GM18502 (cell line): ENCODE data around the gene FCGR2B.
A peak's percentile ranks its signal among the peaks of the same experiment; 100 is the strongest.
"Not testable (repeated sequence)": the region's sequence is repeated elsewhere in the genome, so short reads cannot be mapped to it uniquely, and the experiment has no call there.

Experiments used
- ATAC-seq: cut with Tn5 transposase; IDR thresholded peaks from one replicate; pipeline ENCODE4 v1.9.1; 2021; ENCODE audit warnings: mild to moderate bottlenecking; ENCODE audit not compliant: unreplicated experiment, poor library complexity

FCGR2B gene

DNA sequence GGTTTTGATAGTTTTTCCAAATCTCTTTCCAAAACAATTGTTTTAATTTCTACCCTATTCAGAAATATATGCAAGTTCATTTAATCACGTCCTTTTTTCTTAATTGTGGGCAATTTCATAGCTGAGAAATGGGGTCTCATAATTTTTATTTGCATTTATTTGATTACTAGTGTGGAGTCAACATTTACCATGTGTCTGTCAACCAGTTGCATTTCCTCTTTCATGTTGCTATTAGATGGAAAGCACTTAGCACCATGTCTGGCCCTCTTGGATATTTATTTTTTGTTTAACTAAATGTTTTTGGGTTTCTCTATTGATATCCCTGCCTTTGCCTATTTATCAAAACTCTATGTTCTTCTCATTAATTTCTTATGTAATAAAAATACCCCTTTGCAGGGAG lies 18.1 kb upstream of the FCGR2B start:
- not testable (repeated sequence) for ATAC-seq

GRCh38 chr1:161647507-161648360 lies 15.2 kb upstream of the FCGR2B start:
- ATAC-seq = not testable (repeated sequence)

DNA sequence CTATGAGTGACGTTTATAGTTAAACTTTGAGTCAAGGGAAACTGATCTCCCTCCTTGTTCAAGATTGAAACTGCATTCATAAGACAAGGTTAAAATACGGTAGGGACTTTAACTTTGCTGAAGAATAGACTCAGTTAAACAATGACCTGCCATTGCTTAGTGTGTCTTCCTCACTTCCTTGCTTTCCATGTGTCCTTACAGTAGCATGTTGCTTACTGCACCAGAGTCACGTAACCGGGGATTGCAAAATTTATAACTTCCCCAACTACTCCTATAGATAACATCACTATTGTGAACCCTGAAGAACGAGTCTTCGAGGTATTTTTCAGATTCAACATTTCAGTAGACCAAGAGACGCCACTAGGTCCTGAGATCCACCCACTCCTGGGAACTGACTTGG lies 9.4 kb upstream of the FCGR2B start:
- ATAC-seq = not testable (repeated sequence)

GRCh38 chr1:161653971-161654370 lies 9.0 kb upstream of the FCGR2B start:
- ATAC-seq = not testable (repeated sequence)

GRCh38 chr1:161658524-161658923 lies 4.4 kb upstream of the FCGR2B start:
- ATAC-seq = not testable (repeated sequence)

GRCh38 chr1:161661660-161662311 lies 1.2 kb upstream of the FCGR2B start:
- ATAC-seq = peak; percentile 35

DNA sequence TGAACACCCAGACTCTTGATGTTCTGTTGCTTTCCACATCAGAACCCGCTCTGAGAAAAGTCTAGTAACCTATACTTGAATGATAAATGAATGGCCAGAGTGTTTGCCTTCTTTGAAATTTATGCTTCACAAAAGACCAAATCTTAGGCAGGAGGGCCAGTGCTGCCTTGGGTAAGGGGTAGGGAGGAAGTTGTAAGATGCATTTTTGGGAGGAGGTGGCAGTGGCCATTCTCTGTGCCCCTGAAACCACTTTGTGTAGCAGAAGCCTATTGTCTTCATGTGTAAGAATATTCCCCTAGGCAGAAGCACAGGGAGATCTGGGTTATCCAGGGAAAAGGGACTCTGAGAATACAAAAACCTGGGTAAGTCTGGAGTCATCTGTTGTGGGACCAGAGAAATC lies 626 bp downstream of the FCGR2B start:
- peak; percentile 6 for ATAC-seq

GRCh38 chr1:161664689-161665088 lies 1.7 kb downstream of the FCGR2B start:
- not testable (repeated sequence) for ATAC-seq

DNA sequence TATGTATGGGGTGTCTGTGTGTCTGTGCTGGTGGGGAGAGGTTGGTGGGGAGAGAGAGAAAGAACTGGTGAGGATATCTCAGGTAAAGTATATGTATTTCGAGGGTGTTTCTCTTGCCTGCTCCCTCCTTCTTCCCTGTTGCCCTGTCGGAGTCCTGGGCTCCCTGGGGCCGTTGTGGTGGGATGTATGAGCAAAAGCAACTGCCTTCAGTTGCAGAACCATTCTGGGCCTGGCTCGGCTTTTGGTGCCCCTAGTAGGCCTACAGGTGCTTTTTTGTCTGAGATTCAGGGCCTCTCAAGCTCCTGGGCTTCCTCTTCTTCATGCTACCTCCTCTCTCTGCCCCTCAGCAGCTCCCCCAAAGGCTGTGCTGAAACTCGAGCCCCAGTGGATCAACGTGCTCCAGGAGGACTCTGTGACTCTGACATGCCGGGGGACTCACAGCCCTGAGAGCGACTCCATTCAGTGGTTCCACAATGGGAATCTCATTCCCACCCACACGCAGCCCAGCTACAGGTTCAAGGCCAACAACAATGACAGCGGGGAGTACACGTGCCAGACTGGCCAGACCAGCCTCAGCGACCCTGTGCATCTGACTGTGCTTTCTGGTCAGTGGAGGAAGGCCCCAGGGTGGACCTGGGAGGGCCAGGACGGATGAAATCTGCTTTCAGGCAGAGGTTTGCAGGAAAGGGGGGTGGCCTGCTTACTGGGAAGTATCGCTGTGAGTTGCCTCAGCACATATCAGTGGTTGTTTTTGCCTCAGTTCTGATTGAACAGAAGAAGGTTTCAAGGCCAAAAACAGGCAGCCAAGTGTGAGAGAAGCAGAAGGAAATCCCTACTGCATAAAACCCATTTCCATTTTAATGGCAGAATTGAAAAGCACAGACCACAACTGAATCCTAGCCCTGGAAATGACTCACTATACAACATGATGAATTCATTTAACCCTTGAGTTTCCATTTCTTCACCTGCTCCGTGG lies 8.4 kb downstream of the FCGR2B start:
- ATAC-seq = not testable (repeated sequence)

GRCh38 chr1:161673437-161673836 lies 10.5 kb downstream of the FCGR2B start:
- not testable (repeated sequence) for ATAC-seq

- ATAC-seq = not testable (repeated sequence)
Observed at GRCh38 chr1:161674447-161674846, 11.5 kb downstream of the FCGR2B start.

DNA sequence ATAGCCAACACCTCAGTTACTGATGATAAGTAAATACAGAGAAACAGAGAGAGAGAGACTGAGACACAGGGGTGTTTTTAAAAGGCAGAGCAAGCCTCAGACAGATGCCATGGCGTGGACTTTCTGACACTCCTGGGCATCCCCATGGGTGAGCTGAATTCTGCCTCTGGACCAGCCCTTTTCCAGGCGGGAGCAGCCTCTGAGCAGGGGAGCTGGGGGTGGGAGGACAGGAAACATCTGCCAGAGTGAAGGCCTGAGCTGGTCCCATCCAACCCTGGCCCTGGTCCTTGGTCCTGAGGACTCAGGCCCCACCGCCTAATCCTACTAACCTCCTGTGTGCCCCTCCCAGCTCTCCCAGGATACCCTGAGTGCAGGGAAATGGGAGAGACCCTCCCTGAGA lies 12.0 kb downstream of the FCGR2B start:
- ATAC-seq = not testable (repeated sequence)

DNA sequence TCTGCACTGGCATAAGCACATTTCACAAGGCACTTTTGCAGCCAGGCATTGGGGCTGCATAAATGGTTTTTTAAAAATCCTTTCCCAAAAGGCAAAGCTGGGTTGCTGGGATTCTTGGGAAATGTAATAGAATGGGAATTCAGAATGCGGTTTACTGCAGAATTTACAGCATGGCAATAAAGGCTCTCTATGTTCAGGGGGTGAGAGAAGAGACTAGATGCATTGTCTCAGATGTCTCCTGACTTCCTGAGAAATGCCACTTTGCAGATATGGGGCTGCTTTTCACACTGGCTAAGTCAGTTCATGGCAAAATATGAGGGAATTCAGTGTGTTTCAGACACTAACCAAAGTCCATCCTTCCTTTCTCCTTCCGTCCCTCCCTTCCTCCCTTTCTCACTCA lies 13.5 kb downstream of the FCGR2B start:
- no peak for ATAC-seq

DNA sequence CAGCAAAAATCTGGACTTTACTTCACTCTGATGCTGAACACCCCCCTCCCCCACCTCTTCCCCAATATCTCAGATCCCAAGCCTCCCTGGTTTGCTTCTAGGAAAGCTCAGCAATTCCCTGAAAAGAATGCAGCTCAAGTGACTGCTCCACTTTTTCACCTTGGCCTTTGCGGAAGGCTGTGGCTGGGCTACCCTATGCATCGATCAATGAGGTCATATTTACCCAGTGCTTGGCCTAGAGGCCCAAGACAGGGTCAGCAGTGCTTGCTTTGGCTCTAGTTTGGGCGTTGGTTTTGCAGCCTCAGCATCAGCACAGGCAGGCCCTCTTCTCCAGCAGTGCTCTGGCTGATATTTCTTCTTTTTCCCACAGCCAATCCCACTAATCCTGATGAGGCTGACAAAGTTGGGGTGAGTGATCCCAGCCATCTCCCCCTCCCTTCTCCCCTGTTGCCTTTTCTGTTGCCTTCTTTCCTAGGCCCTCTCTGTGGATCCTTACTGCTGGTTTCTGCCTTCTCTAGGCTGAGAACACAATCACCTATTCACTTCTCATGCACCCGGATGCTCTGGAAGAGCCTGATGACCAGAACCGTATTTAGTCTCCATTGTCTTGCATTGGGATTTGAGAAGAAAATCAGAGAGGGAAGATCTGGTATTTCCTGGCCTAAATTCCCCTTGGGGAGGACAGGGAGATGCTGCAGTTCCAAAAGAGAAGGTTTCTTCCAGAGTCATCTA lies 14.2 kb downstream of the FCGR2B start:
- ATAC-seq = no peak

DNA sequence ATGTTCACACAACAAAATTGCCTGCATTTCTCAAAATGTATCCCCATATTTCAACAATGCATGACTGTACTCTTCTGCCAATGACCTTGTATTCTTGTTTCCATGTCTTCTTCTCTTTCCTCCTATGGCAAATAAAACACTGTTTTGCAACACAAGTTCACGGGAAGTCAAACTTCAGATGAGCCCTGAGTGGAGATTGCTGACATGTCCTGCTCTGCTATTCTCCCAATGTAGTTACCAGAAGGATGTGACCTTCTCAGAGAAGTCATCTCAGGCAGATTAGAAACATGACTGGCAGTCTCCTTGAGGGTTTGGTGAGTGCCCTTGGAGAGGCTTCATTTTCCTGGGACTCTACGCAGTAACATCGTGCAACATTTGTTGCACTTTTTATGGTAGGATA lies 15.6 kb downstream of the FCGR2B start:
- no peak for ATAC-seq

DNA sequence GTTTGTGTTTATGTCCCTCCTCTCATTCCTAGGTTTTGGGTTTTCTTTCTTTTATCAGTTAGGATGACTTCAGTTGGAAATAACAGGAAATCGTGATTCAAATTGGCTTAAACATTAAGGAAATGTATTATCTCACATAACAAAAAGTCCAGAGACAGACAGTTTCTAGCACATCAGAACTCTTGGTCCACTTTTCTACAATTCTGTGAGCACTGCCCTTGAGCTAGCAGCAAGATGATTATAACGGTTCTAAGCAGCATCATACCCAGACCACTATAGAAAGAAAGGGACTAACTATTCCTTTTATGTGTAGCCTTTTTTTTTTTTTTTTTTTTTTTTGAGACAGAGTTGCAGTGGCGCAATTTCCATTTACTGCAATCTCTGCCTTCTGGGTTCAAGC lies 18.9 kb downstream of the FCGR2B start:
- ATAC-seq = no peak

DNA sequence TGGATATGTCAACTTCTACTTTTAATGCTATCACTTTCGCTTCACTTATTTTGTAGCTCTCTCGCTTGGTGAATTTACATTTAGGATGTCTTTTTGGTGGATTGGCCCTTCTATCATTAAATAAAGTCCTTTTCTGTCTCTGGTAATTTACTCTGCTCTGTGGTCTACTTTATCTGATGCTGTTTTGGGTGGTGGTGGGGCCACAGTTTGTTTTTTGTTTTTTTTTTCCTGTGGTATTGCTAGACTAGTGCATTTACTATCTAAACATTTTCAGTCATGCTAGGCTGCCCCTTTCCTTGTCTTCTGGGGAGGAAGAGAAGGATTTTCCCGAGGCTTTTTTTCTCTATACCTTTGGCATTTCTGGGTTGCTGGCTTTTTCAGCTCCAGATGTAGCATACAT lies 26.0 kb downstream of the FCGR2B start:
- no peak for ATAC-seq

- ATAC-seq = no peak
Observed at GRCh38 chr1:161691846-161692245, 28.9 kb downstream of the FCGR2B start.

DNA sequence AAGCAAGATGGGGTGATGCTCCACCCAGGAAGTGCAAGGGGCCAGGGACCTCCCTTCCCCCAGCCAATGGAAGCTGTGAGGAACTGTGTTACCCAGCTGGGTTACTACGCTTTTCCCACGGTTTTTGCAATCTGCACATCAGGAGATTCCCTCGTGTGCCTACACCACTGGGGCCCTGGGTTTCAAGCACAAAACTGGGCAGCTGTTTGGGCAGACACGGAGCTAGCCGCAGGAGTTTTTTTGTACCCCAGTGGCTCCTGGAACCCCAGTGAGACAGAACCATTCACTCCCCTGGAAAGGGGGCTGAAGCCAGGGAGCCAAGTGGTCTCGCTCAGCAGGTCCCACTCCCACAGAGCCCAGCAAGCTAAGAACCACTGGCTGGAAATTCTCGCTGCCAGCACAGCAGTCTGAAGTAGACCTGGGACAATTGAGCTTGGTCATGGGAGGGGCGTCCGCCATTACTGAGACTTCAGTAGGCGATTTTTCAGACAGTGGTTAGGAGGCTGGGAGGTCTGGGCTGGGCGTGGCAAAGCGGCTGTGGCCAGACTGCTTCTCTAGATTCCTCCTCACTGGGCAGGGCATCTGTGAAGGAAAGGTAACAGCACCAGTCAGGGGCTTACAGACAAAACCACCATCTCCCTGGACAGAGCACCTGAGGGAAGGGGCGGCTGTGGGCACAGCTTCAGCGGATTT lies 30.2 kb downstream of the FCGR2B start:
- ATAC-seq = not testable (repeated sequence)
